NOMO-1 (cell line): Measurements from ENCODE around the gene EVPLL.
"Not testable (repeated sequence)": the region's sequence is repeated elsewhere in the genome, so short reads cannot be mapped to it uniquely, and the experiment has no call there.

Source experiments
- DNase-seq, 2 experiments: peaks; one replicate each; lab custom pipeline; 2025; ENCODE audit not compliant: unreplicated experiment in 2 of 2; lab: John Stamatoyannopoulos, UW

The EVPLL gene

GRCh38 chr17:18422464-18422863 is 44.9 kb downstream of the EVPLL start:
- DNase-seq = not testable (repeated sequence)

DNA sequence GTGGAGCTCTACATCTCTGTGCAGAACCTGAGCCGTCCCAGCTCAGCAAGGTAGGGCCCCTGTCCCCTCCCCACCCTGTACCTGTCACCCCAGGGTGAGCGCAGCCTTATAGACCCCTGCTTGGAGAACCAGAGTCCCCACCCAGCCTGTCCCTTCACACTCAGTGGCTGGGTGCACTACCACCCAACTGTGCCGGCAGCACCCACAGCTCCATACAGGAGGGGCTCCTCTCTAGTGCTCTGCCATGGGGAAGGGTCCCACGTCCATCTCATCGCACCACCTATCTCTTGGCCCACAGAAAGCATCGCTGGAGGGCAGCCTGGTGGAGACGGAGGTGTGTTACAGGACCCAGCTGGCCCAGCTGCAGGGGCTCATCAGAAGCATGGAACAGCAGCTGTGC is 45.4 kb downstream of the EVPLL start:
- DNase-seq = not testable (repeated sequence)

- DNase-seq = not testable (repeated sequence)
These were observed 48.0 kb downstream of the EVPLL start for GRCh38 chr17:18425593-18425992.

GRCh38 chr17:18426639-18427038 is 49.1 kb downstream of the EVPLL start:
- not testable (repeated sequence) for DNase-seq

GRCh38 chr17:18432206-18432605 is 54.6 kb downstream of the EVPLL start:
- not testable (repeated sequence) for DNase-seq
